T-helper 1 cell treated with Interleukin-12 subunit alpha and Interleukin-12 subunit beta and Interleukin-4 antibody, amounts not matched to agents 30 μg/mL and 1 μg/mL, for 36 hours (primary cell): ENCODE results near the gene MAP3K20.
"Not testable (repeated sequence)": the region's sequence is repeated elsewhere in the genome, so short reads cannot be mapped to it uniquely, and the experiment has no call there.

Experiments used
- H3K27ac Mint-ChIP-seq: one replicate; pipeline ENCODE4 v1.8.0; 2021; ENCODE audit warnings: mild to moderate bottlenecking, mixed read lengths
- H3K27me3 Mint-ChIP-seq: one replicate; pipeline ENCODE4 v1.8.0; 2021; ENCODE audit warnings: low read depth, mixed read lengths
- H3K36me3 Mint-ChIP-seq: one replicate; pipeline ENCODE4 v1.8.0; 2021; ENCODE audit warnings: low read depth, mixed read lengths
- H3K4me1 Mint-ChIP-seq: one replicate; pipeline ENCODE4 v1.8.0; 2021; ENCODE audit warnings: low read depth, mixed read lengths
- H3K4me3 Mint-ChIP-seq: one replicate; pipeline ENCODE4 v1.8.0; 2021; ENCODE audit warnings: mild to moderate bottlenecking, moderate library complexity, mixed read lengths
- H3K9me3 Mint-ChIP-seq: one replicate; pipeline ENCODE4 v1.8.0; 2021; ENCODE audit warnings: mixed read lengths

MAP3K20 gene

GRCh38 chr2:173161507-173161906 is 85.9 kb downstream of the MAP3K20 start:
- peaks cover 5% of the 10 kb centered on the region for H3K9me3 Mint-ChIP-seq
- no peaks in the 10 kb centered on the region for H3K36me3 Mint-ChIP-seq
- no peaks in the 10 kb centered on the region for H3K4me1 Mint-ChIP-seq
- H3K27ac Mint-ChIP-seq: no peak overlapping the region
- H3K27me3 Mint-ChIP-seq: peaks cover 16% of the 10 kb centered on the region
- H3K4me3 Mint-ChIP-seq: no peak overlapping the region

- not testable (repeated sequence) for H3K4me1 Mint-ChIP-seq, H3K27ac Mint-ChIP-seq, H3K36me3 Mint-ChIP-seq, H3K4me3 Mint-ChIP-seq, H3K9me3 Mint-ChIP-seq
- peaks cover 16% of the 10 kb centered on the region for H3K27me3 Mint-ChIP-seq
Observed at GRCh38 chr2:173163357-173163756, 87.7 kb downstream of the MAP3K20 start.

GRCh38 chr2:173164396-173164795 is 88.8 kb downstream of the MAP3K20 start:
- peaks cover 13% of the 10 kb centered on the region for H3K27me3 Mint-ChIP-seq
- no peak overlapping the region for H3K27ac Mint-ChIP-seq
- H3K4me3 Mint-ChIP-seq: no peak overlapping the region
- no peaks in the 10 kb centered on the region for H3K4me1 Mint-ChIP-seq
- H3K36me3 Mint-ChIP-seq: no peaks in the 10 kb centered on the region
- H3K9me3 Mint-ChIP-seq: peaks cover 5% of the 10 kb centered on the region

GRCh38 chr2:173165443-173166238 is 90.0 kb downstream of the MAP3K20 start:
- Mint-ChIP-seq H3K27ac (no peak overlapping the region), H3K36me3 (no peaks in the 10 kb centered on the region), H3K9me3 (peaks cover 5% of the 10 kb centered on the region), H3K27me3 (peaks cover 7% of the 10 kb centered on the region), H3K4me3 (no peak overlapping the region), H3K4me1 (no peaks in the 10 kb centered on the region)

GRCh38 chr2:173171321-173171720 is 95.7 kb downstream of the MAP3K20 start:
- Mint-ChIP-seq H3K27ac (no peak overlapping the region), H3K9me3 (peaks cover 10% of the 10 kb centered on the region), H3K36me3 (peaks cover 3% of the 10 kb centered on the region), H3K4me1 (no peaks in the 10 kb centered on the region), H3K27me3 (peaks cover 3% of the 10 kb centered on the region), H3K4me3 (no peak overlapping the region)

GRCh38 chr2:173171924-173172643 is 96.4 kb downstream of the MAP3K20 start:
- Mint-ChIP-seq H3K4me3 (no peak overlapping the region), H3K27ac (no peak overlapping the region), H3K9me3 (peaks cover 10% of the 10 kb centered on the region), H3K4me1 (no peaks in the 10 kb centered on the region), H3K36me3 (peaks cover 3% of the 10 kb centered on the region), H3K27me3 (peaks cover 5% of the 10 kb centered on the region)

- not testable (repeated sequence) for H3K36me3 Mint-ChIP-seq, H3K27ac Mint-ChIP-seq, H3K4me3 Mint-ChIP-seq, H3K4me1 Mint-ChIP-seq
- Mint-ChIP-seq H3K9me3 (peaks cover 10% of the 10 kb centered on the region), H3K27me3 (peaks cover 14% of the 10 kb centered on the region)
Observed at GRCh38 chr2:173174339-173174738, 98.7 kb downstream of the MAP3K20 start.

- Mint-ChIP-seq H3K36me3 (peaks cover 3% of the 10 kb centered on the region), H3K4me3 (no peak overlapping the region), H3K27me3 (peaks cover 16% of the 10 kb centered on the region), H3K27ac (no peak overlapping the region), H3K4me1 (no peaks in the 10 kb centered on the region), H3K9me3 (peaks cover 10% of the 10 kb centered on the region)
Observed at GRCh38 chr2:173175222-173175621, 99.6 kb downstream of the MAP3K20 start.

- Mint-ChIP-seq H3K27me3 (peaks cover 16% of the 10 kb centered on the region), H3K4me1 (no peaks in the 10 kb centered on the region), H3K4me3 (no peak overlapping the region), H3K27ac (no peak overlapping the region), H3K36me3 (peaks cover 3% of the 10 kb centered on the region), H3K9me3 (no peaks in the 10 kb centered on the region)
Observed at GRCh38 chr2:173181982-173182381, 106.3 kb downstream of the MAP3K20 start.

GRCh38 chr2:173184031-173185004 is 108.7 kb downstream of the MAP3K20 start:
- H3K36me3 Mint-ChIP-seq: peaks cover 3% of the 10 kb centered on the region
- peaks cover 6% of the 10 kb centered on the region for H3K27me3 Mint-ChIP-seq
- no peaks in the 10 kb centered on the region for H3K4me1 Mint-ChIP-seq
- no peak overlapping the region for H3K27ac Mint-ChIP-seq
- H3K4me3 Mint-ChIP-seq: no peak overlapping the region
- H3K9me3 Mint-ChIP-seq: no peaks in the 10 kb centered on the region

GRCh38 chr2:173185437-173185836 is 109.8 kb downstream of the MAP3K20 start:
- Mint-ChIP-seq H3K27me3 (peaks cover 4% of the 10 kb centered on the region), H3K4me1 (no peaks in the 10 kb centered on the region), H3K36me3 (peaks cover 5% of the 10 kb centered on the region), H3K27ac (no peak overlapping the region), H3K4me3 (no peak overlapping the region), H3K9me3 (no peaks in the 10 kb centered on the region)

- Mint-ChIP-seq H3K36me3 (peaks cover 6% of the 10 kb centered on the region), H3K9me3 (no peaks in the 10 kb centered on the region), H3K4me1 (no peaks in the 10 kb centered on the region), H3K27me3 (no peaks in the 10 kb centered on the region), H3K27ac (no peak overlapping the region), H3K4me3 (no peak overlapping the region)
Observed at GRCh38 chr2:173187941-173188788, 112.5 kb downstream of the MAP3K20 start.

- H3K27me3 Mint-ChIP-seq: no peaks in the 10 kb centered on the region
Observed at GRCh38 chr2:173191601-173192000, 116.0 kb downstream of the MAP3K20 start.

GRCh38 chr2:173192071-173192470 is 116.4 kb downstream of the MAP3K20 start:
- H3K36me3 Mint-ChIP-seq: peaks cover 5% of the 10 kb centered on the region
- H3K27me3 Mint-ChIP-seq: no peaks in the 10 kb centered on the region
- no peak overlapping the region for H3K27ac Mint-ChIP-seq
- no peak overlapping the region for H3K4me3 Mint-ChIP-seq
- H3K9me3 Mint-ChIP-seq: no peaks in the 10 kb centered on the region
- no peaks in the 10 kb centered on the region for H3K4me1 Mint-ChIP-seq

More at GRCh38 chr2:173191601-173192000, 116.0 kb downstream of the MAP3K20 start:
- no peaks in the 10 kb centered on the region for H3K4me1 Mint-ChIP-seq
- H3K9me3 Mint-ChIP-seq: no peaks in the 10 kb centered on the region
- H3K27ac Mint-ChIP-seq: no peak overlapping the region
- H3K4me3 Mint-ChIP-seq: no peak overlapping the region
- peaks cover 5% of the 10 kb centered on the region for H3K36me3 Mint-ChIP-seq
